Measurements from ENCODE around the gene TMEM123.

Gene TMEM123

DNA sequence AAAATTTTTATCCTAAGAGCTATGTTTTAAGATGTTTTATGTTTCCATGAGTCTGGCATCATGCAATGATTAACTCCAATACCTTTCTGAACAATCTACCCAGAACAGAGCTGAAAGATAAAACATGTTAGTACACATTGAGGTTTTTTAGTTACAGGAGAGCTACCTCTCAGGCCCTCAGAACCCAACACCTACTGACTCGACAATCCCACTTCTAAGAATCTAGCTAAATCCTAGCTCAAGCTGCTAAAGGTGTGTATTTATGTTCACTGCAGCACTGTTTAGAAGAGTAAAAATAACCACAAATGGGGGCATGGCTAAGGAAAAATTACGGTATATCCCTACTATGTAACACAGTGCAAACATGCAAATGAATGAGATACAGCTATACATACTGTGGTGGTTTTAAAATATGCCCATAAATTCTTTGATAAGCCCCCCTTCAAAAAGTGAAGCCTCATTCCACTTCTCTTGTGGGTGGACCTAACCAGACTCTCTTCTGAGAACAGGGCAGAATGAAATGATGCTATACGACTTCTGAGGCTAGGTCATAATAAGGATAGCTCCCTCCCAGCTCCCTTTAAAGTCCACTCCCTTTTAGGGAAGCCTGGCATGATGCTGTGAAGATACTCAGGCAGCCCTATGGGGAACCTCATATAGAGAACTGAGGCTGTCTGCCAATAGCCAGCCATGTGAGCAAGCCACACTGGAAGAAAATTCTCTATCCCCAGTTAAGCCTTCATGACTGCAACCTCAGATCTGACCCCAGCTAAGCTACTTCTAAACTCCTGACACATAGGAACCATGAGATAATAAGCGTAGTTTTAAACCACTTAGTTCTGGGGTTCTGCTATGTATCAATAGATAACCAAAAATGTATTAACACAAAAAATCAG lies 29.5 kb downstream of the TMEM123 start:
- DNase-seq (ENCODE audit: low spot score), result peak; percentile 35

DNA sequence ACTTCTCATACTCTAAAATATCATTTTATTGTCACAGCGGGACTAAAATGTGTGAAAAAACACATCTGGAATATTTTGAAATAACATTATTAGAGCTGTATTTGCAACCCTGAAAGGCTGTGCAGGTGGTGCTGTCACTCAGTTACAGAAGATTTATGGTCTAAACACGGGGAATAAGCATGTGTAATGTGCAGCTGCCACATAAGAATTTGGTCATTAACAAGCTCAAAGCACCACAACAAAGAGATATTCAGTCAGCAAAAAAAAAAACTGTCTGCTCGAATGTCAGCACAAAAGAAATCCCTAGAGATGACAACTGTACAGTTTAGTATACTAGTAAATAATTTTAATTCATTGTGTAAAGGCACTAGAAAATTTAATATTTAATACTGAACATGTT lies 31.3 kb downstream of the TMEM123 start:
- DNase-seq (ENCODE audit: low spot score), result peak; percentile 58

DNA sequence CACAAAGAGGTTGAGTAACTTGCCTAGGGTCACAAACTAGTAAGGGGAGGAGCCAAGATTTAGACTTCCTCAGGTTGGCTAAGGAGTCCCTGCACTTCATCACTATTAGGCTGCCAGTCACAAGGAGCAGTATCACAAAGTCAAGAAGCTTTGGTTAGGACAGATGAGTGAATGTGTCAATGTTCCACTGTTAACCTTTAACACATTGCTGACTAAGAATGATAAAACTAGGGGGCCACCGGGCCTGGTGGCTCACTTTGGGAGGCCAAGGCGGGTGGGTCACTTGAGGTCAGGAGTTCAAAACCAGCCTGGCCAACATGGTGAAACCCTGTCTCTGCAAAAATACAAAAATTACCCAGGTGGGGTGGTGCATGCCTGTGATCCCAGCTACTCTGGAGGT lies 32.0 kb downstream of the TMEM123 start:
- DNase-seq (ENCODE audit: low spot score), result no peak

DNA sequence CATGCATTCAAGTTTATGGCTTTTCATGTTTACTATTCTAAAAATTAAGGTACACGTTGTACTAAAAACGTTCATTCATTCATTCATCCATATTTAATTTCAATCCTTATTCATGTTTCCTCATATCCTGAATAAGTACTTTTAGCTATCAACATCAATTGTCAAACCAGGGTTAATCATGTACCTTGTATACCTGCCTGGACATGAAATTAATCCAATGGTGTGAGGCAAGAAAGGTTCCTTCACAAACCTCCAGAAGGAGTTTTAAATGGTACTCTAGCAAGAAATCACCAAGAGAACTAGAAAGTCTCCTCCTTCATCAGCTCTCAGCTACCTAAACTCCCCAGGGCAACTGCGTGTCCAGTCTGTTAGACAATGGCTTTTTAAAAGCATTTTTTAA lies 33.4 kb downstream of the TMEM123 start:
- DNase-seq (ENCODE audit: low spot score), result no peak

DNA sequence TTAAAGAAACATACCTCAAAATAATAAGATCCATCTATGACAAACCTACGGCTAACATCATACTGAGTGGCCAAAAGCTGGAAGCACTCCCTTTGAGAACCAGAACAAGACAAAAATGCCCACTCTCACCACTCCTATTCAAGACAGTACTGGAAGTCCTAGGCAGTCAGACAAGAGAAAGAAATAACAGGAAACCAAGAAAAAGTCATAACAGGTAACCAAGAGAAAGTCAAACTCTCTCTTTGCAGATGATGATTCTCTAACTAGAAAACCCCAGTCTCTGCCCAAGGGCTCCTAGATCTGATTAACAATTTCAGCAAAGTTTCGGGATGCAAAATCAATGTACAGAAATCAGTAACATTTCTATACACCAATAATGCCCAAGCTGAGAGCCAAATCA lies 35.6 kb downstream of the TMEM123 start:
- DNase-seq (ENCODE audit: low spot score), result peak; percentile 57

DNA sequence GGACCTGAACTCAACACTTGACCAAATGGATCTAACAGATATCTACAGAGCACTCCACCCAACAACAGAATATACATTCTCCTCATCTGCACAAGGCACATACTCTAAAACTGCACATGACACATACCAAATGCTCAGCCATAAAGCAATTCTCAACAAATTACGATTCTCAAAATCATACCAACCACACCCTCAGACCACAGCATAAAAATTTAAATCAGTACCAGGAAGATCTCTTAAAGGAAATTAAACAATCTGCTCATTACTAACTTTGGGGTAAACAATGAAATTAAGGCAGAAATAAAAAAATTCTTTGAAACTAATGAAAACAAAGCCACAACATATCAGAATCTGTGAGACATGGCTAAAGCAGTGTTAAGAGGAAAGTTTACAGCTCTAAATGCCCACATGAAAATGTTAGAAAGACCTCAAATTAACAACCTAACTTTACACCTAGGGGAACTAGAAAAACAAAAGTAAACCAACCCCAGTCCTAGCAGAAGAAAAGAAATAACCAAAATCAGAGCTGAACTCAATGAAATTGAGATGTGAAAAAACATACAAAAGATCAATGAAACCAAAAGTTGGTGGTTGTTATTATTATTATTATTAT lies 37.2 kb downstream of the TMEM123 start:
- peak; percentile 79 for DNase-seq (ENCODE audit: low spot score)

DNA sequence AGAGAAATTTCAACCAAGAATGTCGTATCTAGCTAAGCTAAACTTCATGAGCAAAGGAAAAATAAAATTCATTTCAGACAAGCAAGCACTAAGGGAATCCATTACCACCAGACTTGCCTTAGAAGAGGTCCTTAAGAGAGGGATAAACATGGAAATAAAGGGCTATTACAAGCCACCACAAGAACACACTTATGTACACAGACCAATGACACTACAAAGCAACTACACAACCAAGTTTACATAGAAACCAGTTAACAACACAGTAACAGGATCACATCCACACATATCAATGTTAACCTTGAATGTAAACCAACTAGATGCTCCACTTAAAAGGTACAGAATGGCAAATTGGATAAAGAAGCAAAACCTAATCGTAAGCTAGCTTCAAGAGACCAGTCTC lies 38.0 kb downstream of the TMEM123 start:
- DNase-seq (ENCODE audit: low spot score), result no peak

DNA sequence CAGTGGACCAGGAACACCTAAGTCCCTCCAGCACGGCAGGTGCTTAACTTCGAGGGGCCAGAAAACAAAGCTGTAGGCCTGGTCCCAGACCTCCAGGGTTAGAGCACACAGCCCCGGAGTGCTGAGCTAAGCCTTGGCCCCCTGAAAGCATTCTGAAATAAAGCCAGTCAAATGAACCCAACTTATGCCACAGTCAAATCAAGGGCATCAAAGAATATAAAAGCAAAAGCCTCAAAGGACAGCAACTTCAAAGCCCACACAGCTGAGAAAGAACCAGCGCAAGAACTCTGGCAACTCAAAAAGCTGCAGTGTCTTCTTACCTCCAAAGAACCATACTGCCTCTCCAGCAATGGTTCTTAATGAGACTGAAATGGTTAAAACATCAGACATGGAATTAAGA lies 39.1 kb downstream of the TMEM123 start:
- DNase-seq (ENCODE audit: low spot score), result peak; percentile 26

DNA sequence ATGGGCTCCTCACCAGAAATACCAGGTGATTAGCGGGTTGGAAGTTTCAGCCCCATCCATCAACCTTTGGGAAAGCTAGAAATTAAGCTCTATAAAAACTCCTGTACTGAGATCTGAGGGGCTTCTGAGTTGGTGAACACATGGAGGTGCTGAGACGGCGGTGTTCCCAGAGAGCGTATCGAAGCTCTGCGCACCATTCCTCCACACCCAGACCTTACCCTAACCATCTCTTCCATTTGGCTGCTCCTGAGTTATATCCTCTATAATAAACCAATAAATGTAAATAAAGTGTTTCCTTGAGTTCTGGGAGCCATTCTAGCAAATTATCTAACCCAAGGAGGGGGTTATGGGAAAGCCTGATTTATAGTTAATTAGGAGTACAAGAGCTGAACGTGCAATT lies 41.4 kb downstream of the TMEM123 start:
- DNase-seq (ENCODE audit: low spot score), result no peak

DNA sequence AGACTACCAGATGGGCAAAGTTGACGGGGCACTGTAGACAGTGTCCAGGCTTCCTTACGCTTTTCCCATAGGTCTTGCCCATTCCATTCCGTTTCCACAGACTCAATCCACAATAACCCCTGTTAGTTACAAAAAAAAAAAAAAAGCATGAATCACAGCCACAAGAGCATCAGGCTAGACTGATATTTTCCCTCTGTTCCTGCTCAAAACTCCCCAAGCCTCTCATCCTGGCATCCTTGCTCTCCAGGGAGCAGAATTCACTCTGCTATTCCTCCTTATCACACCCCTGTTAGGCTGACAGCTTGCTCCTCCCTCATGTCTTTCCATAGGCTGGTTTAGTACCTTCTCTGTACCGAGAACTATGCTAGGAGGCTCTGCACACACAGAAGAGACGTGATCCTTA lies 42.2 kb downstream of the TMEM123 start:
- no peak for DNase-seq (ENCODE audit: low spot score)

DNA sequence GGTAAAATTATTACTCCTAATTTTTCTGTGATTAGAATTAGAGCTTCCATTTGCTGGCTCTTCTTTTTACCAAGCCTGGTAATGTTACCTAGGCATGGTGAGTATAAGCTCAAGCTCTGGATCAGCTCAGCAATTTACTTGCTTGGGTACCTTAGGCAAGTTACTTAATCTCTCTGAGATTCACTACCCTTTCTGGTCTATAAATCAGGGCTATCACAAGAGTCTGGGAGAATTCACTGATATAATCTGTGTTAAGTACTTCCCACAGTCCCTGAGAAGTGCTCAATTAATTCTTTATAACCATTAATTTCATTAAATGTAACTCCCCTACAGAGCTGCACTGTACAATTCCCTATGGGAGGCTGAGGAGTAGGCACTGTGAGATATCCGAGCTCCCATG lies 44.2 kb downstream of the TMEM123 start:
- DNase-seq (ENCODE audit: low spot score), result no peak

DNA sequence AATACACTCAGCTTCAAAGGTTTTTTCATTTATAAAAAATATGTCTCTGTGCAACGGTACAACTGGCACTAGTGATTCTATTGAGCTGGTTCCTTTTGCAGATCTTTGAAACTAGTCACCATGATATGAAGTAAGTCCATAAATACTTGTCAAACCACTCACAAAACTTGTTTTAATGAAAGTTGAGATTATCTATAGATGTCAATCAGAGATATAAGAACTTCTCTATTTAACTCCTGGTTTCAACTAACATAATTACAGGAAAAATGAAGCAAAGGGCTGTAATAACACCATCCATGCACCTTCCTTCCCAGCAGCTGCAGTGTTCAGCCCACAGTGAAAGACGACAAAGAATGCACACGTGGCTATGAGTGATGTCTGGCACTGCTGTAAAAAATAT lies 44.7 kb downstream of the TMEM123 start:
- DNase-seq (ENCODE audit: low spot score), result no peak

DNA sequence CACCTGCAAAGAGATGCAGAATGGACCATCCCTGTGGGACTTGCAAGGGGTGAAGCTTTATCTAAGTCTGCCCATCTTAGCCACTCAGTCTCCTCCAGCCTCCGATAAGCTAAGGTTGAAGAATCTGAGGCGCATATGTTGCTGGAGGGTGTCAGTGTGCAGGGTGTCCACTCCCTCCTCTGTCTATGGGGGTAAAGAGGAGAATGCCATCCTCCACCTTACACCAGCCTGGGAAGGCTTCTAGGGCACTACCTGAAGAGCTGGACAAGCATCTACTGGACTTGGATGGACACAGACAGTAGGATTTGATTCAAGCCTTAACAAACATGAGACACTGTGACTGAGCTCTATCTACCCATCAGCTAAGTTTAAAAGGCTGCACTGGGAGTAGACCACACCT lies 46.5 kb downstream of the TMEM123 start:
- no peak for DNase-seq (ENCODE audit: low spot score)

DNA sequence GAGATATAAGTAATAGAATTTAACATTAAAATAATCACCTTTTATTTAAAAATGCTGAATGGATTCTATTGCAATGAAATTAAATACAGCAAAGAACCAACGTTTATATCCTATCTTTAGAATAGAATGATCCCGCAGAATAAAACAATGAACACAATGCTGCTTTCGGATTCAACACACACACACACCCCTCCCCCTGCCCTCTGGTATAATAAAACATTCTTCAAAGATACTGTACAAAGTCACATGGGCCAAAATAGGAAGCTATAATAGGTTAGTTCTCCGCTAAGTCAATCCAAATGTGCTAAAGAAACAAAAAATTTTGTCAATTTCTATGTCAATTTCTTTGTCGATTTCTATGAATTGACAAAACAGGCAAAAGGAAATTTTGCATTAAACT lies 47.1 kb downstream of the TMEM123 start:
- DNase-seq (ENCODE audit: low spot score), result no peak

DNA sequence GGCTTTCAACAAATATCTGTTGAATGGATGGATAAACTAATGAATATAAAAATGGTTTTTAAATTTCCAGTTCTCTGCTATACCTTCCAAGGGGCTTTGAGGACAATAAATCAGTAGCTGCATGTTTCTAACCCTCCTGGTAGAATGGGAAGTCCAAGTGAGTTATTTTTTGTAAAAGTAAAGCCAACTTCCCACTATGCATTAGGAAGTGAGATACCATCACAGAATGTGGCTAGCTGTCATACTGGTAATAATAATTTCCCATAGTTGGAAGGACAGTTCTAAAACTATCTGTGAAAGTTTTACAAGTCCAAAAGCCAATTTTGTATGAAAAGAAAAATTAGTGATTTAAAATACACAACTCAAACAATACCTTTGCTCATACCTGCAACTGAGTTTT lies 50.0 kb downstream of the TMEM123 start:
- no peak for DNase-seq (ENCODE audit: low spot score)

DNA sequence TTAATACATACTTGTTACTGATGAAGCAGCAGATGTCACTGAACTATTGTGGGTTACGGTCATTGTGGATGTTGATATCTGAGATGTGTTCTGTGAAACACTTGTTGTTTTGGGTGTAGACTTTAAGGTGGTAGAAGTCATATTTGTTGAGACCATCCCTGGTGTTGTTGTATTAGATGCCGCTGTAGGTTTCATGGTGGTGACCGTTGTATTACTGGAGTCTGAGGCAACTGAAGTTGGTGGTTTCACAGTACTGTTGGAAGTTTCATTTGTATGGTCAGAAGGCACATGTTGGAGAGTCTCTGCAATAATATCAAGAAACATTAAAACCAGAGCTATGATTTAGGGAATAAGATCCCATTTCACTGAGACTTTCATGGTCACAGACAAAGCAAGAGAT lies 50.7 kb downstream of the TMEM123 start:
- no peak for DNase-seq (ENCODE audit: low spot score)

DNA sequence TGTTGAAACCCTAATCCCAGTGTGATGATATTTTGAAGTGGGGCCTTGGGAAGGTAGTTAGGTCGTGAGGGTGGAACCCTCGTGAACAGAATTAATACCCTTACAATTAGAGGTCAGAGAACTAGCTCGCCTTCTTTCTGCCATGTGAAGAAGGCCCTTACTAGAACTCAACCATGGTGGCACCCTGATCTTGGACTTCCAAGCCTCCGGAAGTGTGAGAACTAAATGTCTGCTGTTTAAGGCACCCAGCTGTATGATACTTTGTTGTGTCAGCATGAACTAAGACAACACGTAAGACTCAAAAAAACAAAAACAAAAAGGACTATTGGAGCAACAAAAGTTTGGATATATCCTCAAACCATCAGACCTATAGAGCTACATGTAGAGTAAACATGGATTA lies 52.0 kb downstream of the TMEM123 start:
- DNase-seq (ENCODE audit: low spot score), result no peak

DNA sequence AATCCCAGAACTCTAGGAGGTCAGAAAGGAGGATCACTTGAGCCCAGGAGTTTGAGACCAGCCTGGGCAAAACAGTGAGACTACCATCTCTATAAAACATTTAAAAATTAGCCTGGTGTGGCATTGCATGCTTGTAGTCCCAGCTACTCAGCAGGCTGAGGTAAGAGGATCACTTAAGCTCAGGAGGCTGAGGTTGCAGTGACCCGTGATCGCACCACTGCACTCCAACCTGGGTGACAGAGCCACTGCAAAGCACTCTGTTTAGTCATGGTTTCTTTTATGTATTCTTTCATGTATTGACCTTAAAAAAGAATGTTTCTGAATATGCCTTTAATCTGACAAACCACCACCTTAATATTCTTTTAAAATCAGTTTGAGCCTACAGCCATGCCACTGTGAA lies 53.4 kb downstream of the TMEM123 start:
- no peak for DNase-seq (ENCODE audit: low spot score)

DNA sequence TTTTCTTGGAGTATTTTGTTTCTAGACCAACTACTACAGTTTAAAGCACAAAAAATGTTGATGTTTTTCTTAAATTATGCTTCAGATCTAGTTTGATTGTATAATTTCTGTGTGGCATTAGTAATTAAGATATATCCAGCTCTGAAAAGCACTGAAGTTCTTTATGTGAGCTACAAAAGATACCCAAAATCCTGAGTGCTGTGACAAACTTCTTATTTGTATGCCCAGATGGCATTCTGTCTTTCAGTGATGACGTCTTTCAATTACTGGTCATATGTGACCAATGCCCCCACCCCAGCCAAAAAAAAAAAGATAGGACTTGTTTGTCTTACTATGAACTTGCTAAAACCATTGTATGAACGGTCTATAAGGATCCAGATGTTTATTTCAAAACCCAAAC lies 54.3 kb downstream of the TMEM123 start:
- no peak for DNase-seq (ENCODE audit: low spot score)

DNA sequence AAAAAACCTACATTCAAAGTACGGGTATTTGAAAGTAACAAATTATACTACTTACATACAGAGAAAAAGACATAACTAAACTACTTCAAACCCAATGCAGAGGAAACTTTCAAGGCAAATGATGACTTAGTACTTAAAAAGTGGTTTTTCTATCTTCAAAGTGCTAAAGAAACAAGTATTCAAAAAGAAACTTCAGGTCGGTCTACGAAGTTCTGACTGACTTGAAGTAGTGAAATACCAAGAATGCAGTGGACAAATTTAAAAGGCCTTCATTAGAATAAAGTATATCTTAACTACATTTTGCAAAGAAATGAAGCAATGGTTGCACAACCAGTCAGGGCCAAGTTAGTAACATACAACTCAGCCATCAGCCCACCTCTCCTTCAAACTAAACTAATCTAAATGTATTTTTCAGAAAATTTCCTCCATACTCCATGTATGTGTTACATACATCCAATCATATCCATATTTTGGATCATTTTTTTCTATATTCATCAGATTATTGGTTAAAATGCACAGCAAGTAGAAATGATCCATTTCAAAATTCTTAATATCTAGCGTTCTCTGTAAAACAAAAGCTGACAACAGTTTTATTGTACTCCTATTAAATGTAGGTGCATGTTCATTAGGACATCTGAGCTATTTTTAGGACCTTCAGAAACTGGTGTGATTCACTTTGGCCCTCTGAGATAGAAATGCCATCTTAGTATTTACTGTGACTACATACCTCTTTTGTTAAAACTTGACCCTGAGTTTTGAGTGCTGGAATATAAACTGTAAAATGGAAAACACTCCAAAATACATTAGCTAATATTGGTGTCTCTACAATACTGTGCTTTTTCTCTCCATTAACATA lies 55.6 kb downstream of the TMEM123 start:
- DNase-seq (ENCODE audit: low spot score), result no peak

DNA sequence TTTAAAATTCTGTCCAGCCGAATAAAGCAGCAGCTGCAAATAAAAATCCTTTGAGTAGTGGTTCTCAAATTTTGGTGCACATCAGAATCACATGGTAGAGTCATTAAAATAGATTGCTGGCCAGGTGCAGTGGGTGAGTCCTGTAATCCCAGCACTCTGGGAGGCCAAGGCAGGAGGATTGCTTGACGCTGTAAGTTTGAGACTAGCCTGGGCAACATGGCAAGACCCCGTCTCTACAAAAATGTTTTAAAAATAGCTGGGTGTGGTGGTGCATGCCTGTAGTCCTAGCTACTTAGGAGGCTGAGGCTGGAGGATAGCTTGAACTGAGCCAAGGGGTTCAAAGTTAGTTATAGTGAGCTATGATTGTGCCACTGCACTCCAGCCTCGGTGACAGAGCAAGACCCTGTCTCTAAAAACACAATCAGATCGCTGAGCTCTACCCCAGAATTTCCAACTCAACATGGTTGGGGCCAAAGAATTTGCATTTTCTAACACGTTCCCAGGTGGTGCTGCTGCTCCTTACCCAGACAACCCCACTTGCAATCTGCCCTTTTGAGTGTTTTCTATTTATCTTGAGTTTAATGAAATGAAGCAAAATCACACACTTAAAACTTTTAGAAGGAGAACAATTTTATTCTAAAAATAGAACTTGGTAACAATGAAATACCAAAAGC lies 56.7 kb downstream of the TMEM123 start:
- DNase-seq (ENCODE audit: low spot score), result no peak

DNA sequence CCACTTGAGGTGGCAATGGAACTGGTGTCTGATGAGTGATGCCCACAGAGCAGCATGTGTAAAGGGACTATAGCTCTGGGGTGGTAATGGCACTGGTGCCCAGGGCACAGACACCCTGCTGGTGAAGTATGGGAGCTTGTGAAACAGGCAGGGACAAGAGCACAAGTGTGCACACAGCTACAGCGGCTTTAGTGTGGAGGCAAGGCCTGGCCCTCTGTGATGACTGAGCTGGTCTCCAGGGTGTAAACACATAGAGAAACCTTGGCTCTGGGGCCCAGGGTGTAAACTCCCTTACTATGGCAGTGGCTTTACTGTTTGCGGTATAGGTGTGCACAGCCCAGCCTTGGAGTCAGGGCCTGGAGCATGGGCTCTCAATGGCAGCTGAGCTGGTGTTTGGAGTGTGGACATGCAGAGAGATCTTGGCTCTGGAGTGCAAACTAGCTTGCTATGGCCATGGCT lies 59.3 kb downstream of the TMEM123 start:
- DNase-seq (ENCODE audit: low spot score), result no peak
